Common myeloid progenitor, CD34-positive (primary cell): ENCODE measurements around the gene RETSAT.
"Not testable (repeated sequence)": the region's sequence is repeated elsewhere in the genome, so short reads cannot be mapped to it uniquely, and the experiment has no call there.

Source experiments
- CTCF ChIA-PET: fragments of 350-600 bp; sonication (Branson Sonifier 250); formaldehyde crosslinking; loops from one replicate; lab custom pipeline; 2021; ENCODE audit warnings: antibody characterized with exemption; lab: Charles Lee
- POLR2A ChIA-PET: fragments of 350-600 bp; sonication (Branson Sonifier 250); formaldehyde crosslinking; loops from one replicate; lab custom pipeline; 2021; ENCODE audit warnings: antibody characterized with exemption; lab: Charles Lee
- DNase-seq, 3 donors: peaks; one replicate each; pipeline versions ENCODE4 v3.0.0 to v3.0.0-alpha.2; 2013
- H3K27ac ChIP-seq, 2 experiments: 1 replicate in 1 of 2; 2 replicates in 1 of 2; pipeline ENCODE4 v1.7.0; 2013; ENCODE audit warnings: inconsistent platforms in 2 of 2, low read length in 2 of 2, mild to moderate bottlenecking in 2 of 2, low read depth in 1 of 2, moderate library complexity in 1 of 2; ENCODE audit not compliant: severe bottlenecking in 2 of 2, insufficient read depth in 1 of 2, poor library complexity in 1 of 2
- H3K27me3 ChIP-seq, 5 experiments: replicated peaks in 2 of 5; 1 replicate in 3 of 5; 2 replicates in 2 of 5; pipeline versions ENCODE4 v1.6.1 to v1.7.0; 2013; ENCODE audit warnings: low read length in 4 of 5, mild to moderate bottlenecking in 2 of 5, moderate library complexity in 2 of 5, inconsistent platforms in 1 of 5; ENCODE audit not compliant: insufficient read depth in 5 of 5, control insufficient read depth in 4 of 5
- H3K36me3 ChIP-seq, 4 experiments: 1 replicate in 2 of 4; 2 replicates in 2 of 4; pipeline versions ENCODE4 v1.6.1 to v1.7.0; 2013; ENCODE audit warnings: low read length in 3 of 4, control low read depth in 1 of 4, mild to moderate bottlenecking in 1 of 4; ENCODE audit not compliant: control insufficient read depth in 4 of 4, insufficient read depth in 4 of 4
- H3K4me1 ChIP-seq, 4 experiments: 1 replicate in 3 of 4; 2 replicates in 1 of 4; pipeline versions ENCODE4 v1.6.1 to v1.7.1; 2013; ENCODE audit warnings: low read length in 3 of 4, mild to moderate bottlenecking in 3 of 4, control low read depth in 1 of 4, inconsistent platforms in 1 of 4, moderate library complexity in 1 of 4; ENCODE audit not compliant: control insufficient read depth in 4 of 4, insufficient read depth in 4 of 4; ENCODE audit errors: control extremely low read depth in 1 of 4
- H3K4me3 ChIP-seq, 7 experiments: 1 replicate in 4 of 7; 2 replicates in 3 of 7; pipeline versions ENCODE4 v1.5.1 to v1.7.0; 2013; ENCODE audit warnings: mild to moderate bottlenecking in 7 of 7, low read length in 6 of 7, moderate library complexity in 6 of 7, inconsistent platforms in 2 of 7, low read depth in 2 of 7, control low read depth in 1 of 7; ENCODE audit not compliant: insufficient read depth in 4 of 7, control insufficient read depth in 1 of 7; ENCODE audit errors: extremely low read depth in 1 of 7
- H3K9me3 ChIP-seq, 5 experiments: 1 replicate in 4 of 5; 2 replicates in 1 of 5; pipeline versions ENCODE4 v1.6.1 to v1.7.1; 2013; ENCODE audit warnings: low read length in 4 of 5, mild to moderate bottlenecking in 2 of 5, inconsistent platforms in 1 of 5, low read depth in 1 of 5, moderate library complexity in 1 of 5; ENCODE audit not compliant: control insufficient read depth in 4 of 5, insufficient read depth in 2 of 5; ENCODE audit errors: control extremely low read depth in 1 of 5
- WGBS: methylation state at CpG from one replicate; pipeline ENCODE4 v1.1.5; 2013; ENCODE audit not compliant: insufficient coverage; 5-methylcytosine and 5-hydroxymethylcytosine counted together

RETSAT gene

GRCh38 chr2:85383151-85383550 lies 28.8 kb upstream of the RETSAT start:
- POLR2A ChIA-PET, H3K4me3 ChIP-seq, DNase-seq, H3K9me3 ChIP-seq, H3K4me1 ChIP-seq, H3K27me3 ChIP-seq, H3K27ac ChIP-seq: not testable (repeated sequence)
- WGBS, result 100% methylated on average over 4 of the region's 5 CpGs
- peaks cover 3 to 44% (median 17%) of the 10 kb centered on the region in 4 experiments for H3K36me3 ChIP-seq
- CTCF ChIA-PET, result interaction anchor here (0.9 to 12.6 kb wide), 3 partner anchors 10 to 168 kb away, joined by 3 to 250 read pairs (median 4); no protein-coding TSS in a partner anchor

DNA sequence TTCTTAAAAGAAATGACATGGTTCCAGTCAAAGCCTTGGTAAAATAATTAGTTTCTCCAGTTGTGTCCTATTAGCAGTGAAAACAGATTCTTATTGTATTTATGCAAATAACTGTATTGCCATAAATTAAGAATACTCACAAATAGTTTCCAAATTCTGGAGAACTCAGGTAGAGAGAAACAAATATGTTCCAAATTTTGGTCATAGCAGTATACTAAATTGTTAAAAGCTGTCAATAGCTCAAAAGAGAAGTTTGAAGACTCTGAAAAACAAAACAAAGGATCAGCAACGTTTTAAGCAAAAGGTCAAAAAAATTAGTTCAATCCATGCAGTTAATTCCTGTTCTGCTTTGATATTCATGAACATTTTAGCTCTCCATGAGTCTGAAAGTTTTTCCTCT lies 25.7 kb upstream of the RETSAT start:
- CTCF ChIA-PET, result no interaction called here
- POLR2A ChIA-PET, result no interaction called here
- WGBS, result 100% methylated on average over 1 of the region's 1 CpG
- H3K4me1 ChIP-seq, result no peaks in the 10 kb centered on the region
- no peaks in the 10 kb centered on the region for H3K27me3 ChIP-seq
- H3K36me3 ChIP-seq, result peaks cover 3 to 34% (median 9%) of the 10 kb centered on the region in 4 experiments
- no peak overlapping the region for H3K4me3 ChIP-seq
- no peak overlapping the region for H3K27ac ChIP-seq
- peak in 1 of 3 donors; percentile 28 for DNase-seq
- peaks cover 2 to 9% (median 5%) of the 10 kb centered on the region in 5 experiments for H3K9me3 ChIP-seq

DNA sequence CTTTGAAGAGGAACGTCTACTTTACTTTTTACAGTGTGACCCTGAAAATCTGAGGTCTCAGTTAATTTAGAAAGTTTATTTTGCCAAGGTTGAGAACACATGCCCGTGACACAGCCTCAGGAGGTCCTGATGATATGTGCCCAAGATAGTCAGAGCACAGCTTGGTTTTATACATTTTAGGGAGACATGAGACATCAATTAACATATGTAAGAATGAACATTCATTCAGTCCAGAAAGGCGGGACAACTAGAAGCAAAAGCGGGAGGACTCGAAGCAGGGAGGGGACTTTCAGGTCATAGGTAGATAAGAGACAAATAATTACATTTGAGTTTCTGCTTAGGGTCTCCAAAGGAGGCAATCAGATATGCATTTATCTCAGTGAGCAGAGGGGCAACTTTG lies 23.9 kb upstream of the RETSAT start:
- Histone ChIP-seq H3K27ac (no peak overlapping the region), H3K4me3 (no peak overlapping the region), H3K27me3 (no peaks in the 10 kb centered on the region), H3K9me3 (peaks cover 2 to 9% (median 5%) of the 10 kb centered on the region in 5 experiments), H3K4me1 (no peaks in the 10 kb centered on the region), H3K36me3 (peaks cover 3 to 31% (median 8%) of the 10 kb centered on the region in 4 experiments)
- CTCF ChIA-PET, result no interaction called here
- POLR2A ChIA-PET, result interaction anchor here (1.1 kb wide), 1 partner anchor 13 kb away, joined by 3 read pairs; no protein-coding TSS in a partner anchor
- WGBS, result 100% methylated on average over 5 of the region's 5 CpGs
- DNase-seq, result no peak

GRCh38 chr2:85377083-85377482 lies 22.8 kb upstream of the RETSAT start:
- H3K9me3 ChIP-seq, result peaks cover 2 to 9% (median 5%) of the 10 kb centered on the region in 5 experiments
- no peaks in the 10 kb centered on the region for H3K27me3 ChIP-seq
- DNase-seq, result no peak
- peaks cover 3 to 31% (median 8%) of the 10 kb centered on the region in 4 experiments for H3K36me3 ChIP-seq
- ChIA-PET POLR2A (no interaction called here), CTCF (interaction anchor here (1.2 to 1.9 kb wide), 3 partner anchors 9 to 17 kb away, joined by 3 to 12 read pairs (median 4); no protein-coding TSS in a partner anchor)
- 96% methylated on average over 11 of the region's 11 CpGs for WGBS
- H3K4me1 ChIP-seq, result no peaks in the 10 kb centered on the region
- peak overlapping the region in 1 of 2 experiments; percentile 12 for H3K27ac ChIP-seq
- H3K4me3 ChIP-seq, result no peak overlapping the region

GRCh38 chr2:85376291-85377065 lies 22.1 kb upstream of the RETSAT start:
- no peak for DNase-seq
- H3K27me3 ChIP-seq, result no peaks in the 10 kb centered on the region
- peaks cover 2 to 9% (median 5%) of the 10 kb centered on the region in 5 experiments for H3K9me3 ChIP-seq
- CTCF ChIA-PET, result interaction anchor here (0.6 to 1.9 kb wide), 6 partner anchors 10 to 152 kb away, joined by 3 to 12 read pairs (median 3); no protein-coding TSS in a partner anchor
- peak overlapping the region in 1 of 2 experiments; percentile 12 for H3K27ac ChIP-seq
- 97% methylated on average over 5 of the region's 5 CpGs for WGBS
- no peak overlapping the region for H3K4me3 ChIP-seq
- no peaks in the 10 kb centered on the region for H3K4me1 ChIP-seq
- peaks cover 3 to 31% (median 8%) of the 10 kb centered on the region in 4 experiments for H3K36me3 ChIP-seq
- POLR2A ChIA-PET, result no interaction called here

GRCh38 chr2:85371045-85371444 lies 16.7 kb upstream of the RETSAT start:
- CTCF ChIA-PET, result interaction anchor here (1.5 to 1.9 kb wide), 4 partner anchors 13 to 184 kb away, joined by 4 to 7 read pairs (median 6); no protein-coding TSS in a partner anchor
- H3K27ac ChIP-seq, result no peak overlapping the region
- no peak for DNase-seq

More at GRCh38 chr2:85371045-85371444, 16.7 kb upstream of the RETSAT start:
- H3K4me3 ChIP-seq, result no peak overlapping the region
- peaks cover 0 to 2% (median 0%) of the 10 kb centered on the region in 4 experiments for H3K4me1 ChIP-seq
- POLR2A ChIA-PET, result no interaction called here
- WGBS, result over 99% methylated on average over 11 of the region's 11 CpGs
- H3K9me3 ChIP-seq, result no peaks in the 10 kb centered on the region
- H3K36me3 ChIP-seq, result peaks cover 5 to 12% (median 9%) of the 10 kb centered on the region in 4 experiments
- H3K27me3 ChIP-seq, result no peaks in the 10 kb centered on the region
